ENCODE results near the gene TCF19. TPM values are rescaled to one million over a fixed set of nuclear protein-coding genes. Genes with fewer than 3 reads are reported as not detected.
A peak's percentile ranks its signal among the peaks of the same experiment; 100 is the strongest.

TCF19 gene
- total RNA-seq, 4 donors from 2014 or later = 14.8 to 24.3 (median 23.8) TPM

DNA sequence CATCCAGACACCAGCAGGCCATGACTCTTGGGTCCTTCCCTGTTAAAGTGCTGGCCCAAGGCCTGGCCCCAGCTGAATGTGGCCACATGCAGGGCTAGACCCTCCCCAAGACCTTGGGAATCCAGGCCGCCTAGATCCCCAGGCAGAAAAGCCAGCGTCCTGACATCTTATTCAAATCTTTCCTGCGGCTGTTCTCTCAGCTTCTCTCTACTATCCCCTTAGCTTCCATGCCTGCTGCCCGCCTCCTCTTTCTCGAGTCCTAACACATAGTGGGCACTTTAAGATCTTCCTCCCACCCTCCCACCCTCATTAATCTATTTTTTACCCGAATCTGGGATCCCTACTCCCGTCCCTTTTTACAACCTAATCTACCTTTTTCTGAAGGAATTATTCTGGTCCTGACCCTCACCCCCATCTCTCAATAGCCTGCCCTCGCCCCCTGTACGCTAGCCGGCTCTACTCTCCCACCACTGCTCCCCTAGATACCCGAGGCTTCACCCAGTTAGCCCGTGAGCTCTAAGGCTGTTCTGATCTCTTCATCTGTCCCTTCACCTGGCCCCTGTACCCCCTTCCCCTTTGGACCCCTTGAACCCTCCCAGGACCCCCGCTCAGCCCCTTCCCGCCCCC is 763 bp upstream of the TCF19 start, which contains the start of gene CCHCR1:
Gene CCHCR1 (minus strand): TSS at position 290 of the 627 bp plus-strand sequence. CDS start 202 bp downstream, at position 88.
- peaks cover 21% of the 10 kb centered on the region for H3K4me1 ChIP-seq
- H3K27me3 ChIP-seq = no peaks in the 10 kb centered on the region
- H3K27ac ChIP-seq = peak within 1 kb of the TSS; percentile 76
- no peaks in the 10 kb centered on the region for H3K9me3 ChIP-seq
- TF ChIP-seq EP300 (IDR thresholded peaks at IDR 0.05) (no peak), POLR2A (IDR thresholded peaks at IDR 0.05) (no peak), POLR2AphosphoS5 (IDR thresholded peaks at IDR 0.05) (no peak)
- TF ChIP-seq, protein P1, sequence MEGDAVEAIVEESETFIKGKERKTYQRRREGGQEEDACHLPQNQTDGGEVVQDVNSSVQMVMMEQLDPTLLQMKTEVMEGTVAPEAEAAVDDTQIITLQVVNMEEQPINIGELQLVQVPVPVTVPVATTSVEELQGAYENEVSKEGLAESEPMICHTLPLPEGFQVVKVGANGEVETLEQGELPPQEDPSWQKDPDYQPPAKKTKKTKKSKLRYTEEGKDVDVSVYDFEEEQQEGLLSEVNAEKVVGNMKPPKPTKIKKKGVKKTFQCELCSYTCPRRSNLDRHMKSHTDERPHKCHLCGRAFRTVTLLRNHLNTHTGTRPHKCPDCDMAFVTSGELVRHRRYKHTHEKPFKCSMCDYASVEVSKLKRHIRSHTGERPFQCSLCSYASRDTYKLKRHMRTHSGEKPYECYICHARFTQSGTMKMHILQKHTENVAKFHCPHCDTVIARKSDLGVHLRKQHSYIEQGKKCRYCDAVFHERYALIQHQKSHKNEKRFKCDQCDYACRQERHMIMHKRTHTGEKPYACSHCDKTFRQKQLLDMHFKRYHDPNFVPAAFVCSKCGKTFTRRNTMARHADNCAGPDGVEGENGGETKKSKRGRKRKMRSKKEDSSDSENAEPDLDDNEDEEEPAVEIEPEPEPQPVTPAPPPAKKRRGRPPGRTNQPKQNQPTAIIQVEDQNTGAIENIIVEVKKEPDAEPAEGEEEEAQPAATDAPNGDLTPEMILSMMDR (IDR thresholded peaks at IDR 0.05) = no peak
- DNase-seq (ENCODE audit: low spot score in 2 of 2) = no peak
- WGBS = 5% methylated on average over 14 of the region's 14 CpGs
- peak within 1 kb of the TSS; percentile 80 for H3K4me3 ChIP-seq
- H3K36me3 ChIP-seq = peaks cover 19% of the 10 kb centered on the region

DNA sequence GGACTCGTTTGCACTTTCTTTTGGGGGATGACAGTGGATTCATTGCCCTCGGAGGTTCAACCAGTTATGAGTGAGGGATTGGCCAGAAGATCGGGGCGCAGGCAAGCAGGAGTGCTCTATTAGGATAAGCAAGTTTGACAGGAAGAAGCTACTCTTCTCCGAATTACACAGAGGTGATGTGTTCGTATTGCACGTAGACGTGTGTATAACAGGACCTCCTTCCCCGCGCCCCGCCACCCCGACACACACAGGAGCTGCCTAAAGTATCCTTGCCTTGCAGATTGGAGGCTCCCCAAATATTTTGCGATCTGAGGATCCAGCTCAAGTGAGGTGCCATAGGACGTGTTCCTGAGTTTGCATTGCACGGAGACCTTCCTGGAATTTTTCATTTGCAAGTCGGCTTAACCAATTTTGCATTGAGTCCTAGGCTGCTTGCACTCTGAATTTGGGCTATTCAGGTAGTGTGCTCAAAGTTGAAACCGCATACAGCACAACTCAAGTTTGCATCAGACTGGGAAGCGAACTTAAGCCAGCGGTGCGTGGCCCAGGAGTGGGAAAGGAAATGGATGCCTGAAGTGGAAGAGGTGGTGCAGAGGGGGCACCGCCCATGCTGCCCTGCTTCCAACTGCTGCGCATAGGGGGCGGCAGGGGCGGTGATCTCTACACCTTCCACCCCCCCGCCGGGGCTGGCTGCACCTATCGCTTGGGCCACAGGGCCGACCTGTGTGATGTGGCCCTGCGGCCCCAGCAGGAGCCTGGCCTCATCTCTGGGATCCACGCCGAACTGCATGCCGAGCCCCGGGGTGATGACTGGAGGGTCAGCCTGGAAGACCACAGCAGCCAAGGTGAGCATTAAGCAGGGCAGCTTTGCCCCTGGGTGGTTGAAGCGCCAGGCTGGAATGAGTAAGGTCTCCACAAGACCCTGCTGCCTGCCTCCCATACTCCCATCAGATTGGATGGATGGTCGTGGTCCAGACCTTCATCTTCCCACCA is 770 bp downstream of the TCF19 start:
- TF ChIP-seq POLR2A (IDR thresholded peaks at IDR 0.05) (no peak), POLR2AphosphoS5 (IDR thresholded peaks at IDR 0.05) (no peak), EP300 (IDR thresholded peaks at IDR 0.05) (no peak)
- TF ChIP-seq, protein P1 (IDR thresholded peaks at IDR 0.05) = no peak
- Histone ChIP-seq H3K9me3 (no peaks in the 10 kb centered on the region), H3K27me3 (no peaks in the 10 kb centered on the region), H3K4me3 (peak overlapping the region; percentile 80), H3K27ac (peak overlapping the region; percentile 76), H3K4me1 (peaks cover 21% of the 10 kb centered on the region), H3K36me3 (peaks cover 17% of the 10 kb centered on the region)
- WGBS = 17% methylated on average over 14 of the region's 35 CpGs
- DNase-seq (ENCODE audit: low spot score in 2 of 2) = no peak

DNA sequence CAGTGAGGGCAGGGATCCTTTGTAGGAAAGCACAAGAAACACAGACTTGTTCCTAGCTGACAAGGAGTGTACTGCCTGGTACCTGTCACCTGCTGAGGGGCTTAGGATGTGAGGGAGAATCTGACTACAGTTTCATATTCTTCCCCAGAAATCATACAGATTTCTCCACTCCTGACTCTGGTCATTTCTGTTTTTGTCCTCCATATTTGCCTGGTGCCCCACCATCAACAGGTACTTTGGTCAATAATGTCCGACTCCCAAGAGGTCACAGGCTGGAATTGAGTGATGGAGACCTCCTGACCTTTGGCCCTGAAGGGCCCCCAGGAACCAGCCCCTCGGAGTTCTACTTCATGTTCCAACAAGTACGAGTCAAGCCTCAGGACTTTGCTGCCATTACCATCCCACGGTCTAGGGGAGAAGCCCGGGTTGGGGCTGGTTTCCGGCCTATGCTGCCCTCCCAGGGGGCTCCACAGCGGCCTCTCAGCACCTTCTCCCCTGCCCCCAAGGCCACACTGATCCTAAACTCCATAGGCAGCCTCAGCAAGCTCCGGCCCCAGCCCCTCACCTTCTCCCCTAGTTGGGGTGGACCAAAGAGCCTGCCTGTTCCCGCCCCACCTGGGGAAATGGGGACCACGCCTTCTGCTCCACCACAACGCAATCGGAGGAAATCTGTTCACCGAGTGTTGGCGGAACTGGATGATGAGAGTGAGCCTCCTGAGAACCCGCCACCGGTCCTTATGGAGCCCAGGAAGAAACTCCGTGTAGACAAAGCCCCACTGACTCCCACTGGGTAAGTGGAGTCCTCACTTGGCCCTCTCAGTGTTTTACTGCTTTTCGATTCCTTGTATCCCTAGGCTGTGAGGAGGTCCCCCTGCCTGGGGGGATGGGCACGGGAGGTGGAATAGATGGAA is 3.1 kb downstream of the TCF19 start:
- DNase-seq (ENCODE audit: low spot score in 2 of 2) = no peak
- peaks cover 8% of the 10 kb centered on the region for H3K36me3 ChIP-seq
- TF ChIP-seq POLR2A (IDR thresholded peaks at IDR 0.05) = no peak
- TF ChIP-seq, protein P1 (IDR thresholded peaks at IDR 0.05) = no peak
- no peak for TF ChIP-seq POLR2AphosphoS5 (IDR thresholded peaks at IDR 0.05)
- no peak for TF ChIP-seq EP300 (IDR thresholded peaks at IDR 0.05)
- WGBS = 87% methylated on average over 19 of the region's 19 CpGs
- H3K4me1 ChIP-seq = peaks cover 21% of the 10 kb centered on the region
- no peaks in the 10 kb centered on the region for H3K27me3 ChIP-seq
- H3K27ac ChIP-seq = no peak overlapping the region
- no peaks in the 10 kb centered on the region for H3K9me3 ChIP-seq
- H3K4me3 ChIP-seq = no peak overlapping the region

DNA sequence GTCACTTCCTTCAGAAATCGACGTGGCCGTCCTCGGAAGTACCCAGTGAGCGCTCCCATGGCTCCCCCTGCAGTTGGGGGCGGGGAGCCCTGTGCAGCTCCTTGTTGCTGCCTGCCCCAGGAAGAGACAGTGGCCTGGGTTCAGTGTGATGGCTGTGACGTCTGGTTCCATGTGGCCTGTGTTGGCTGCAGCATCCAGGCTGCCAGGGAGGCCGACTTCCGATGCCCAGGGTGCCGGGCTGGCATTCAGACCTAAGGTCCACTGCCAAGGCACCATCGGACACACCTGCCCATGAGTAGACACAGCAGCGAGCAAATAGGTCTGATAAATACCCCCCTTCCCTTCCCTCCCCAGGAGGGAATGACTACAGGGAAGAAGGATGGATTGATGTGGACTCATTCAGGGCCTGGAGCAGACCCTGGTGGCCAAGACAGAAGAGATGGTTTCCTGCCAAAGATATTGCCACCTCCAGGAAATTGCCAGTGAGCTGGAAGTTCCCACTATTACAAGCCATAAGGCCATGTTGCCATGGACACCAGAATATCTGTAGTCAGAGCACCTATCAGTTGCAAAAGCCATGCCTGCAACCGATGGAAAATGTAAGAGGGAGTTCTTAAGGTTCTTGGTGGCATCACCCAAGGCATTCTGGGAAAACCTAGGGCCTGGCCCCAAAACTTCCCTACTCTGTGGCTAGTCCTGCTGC is 4.2 kb downstream of the TCF19 start:
- no peak overlapping the region for H3K27ac ChIP-seq
- peaks cover 15% of the 10 kb centered on the region for H3K4me1 ChIP-seq
- TF ChIP-seq POLR2AphosphoS5 (IDR thresholded peaks at IDR 0.05) (no peak), POLR2A (IDR thresholded peaks at IDR 0.05) (no peak)
- TF ChIP-seq, protein P1 (IDR thresholded peaks at IDR 0.05) = no peak
- H3K36me3 ChIP-seq = peaks cover 8% of the 10 kb centered on the region
- 85% methylated on average over 9 of the region's 13 CpGs for WGBS
- no peak overlapping the region for H3K4me3 ChIP-seq
- DNase-seq (ENCODE audit: low spot score in 2 of 2) = no peak
- H3K27me3 ChIP-seq = no peaks in the 10 kb centered on the region
- H3K9me3 ChIP-seq = no peaks in the 10 kb centered on the region
